Activated CD8-positive, alpha-beta T cell treated with anti-CD3 and anti-CD28 coated beads, Interleukin-2, amount 10 ng/mL, durations not matched to agents 7 days and 5 days (primary cell): ENCODE results near the gene GLIS2. TPM values are rescaled to one million over a fixed set of nuclear protein-coding genes. Genes with fewer than 3 reads are reported as not detected.
A peak's percentile ranks its signal among the peaks of the same experiment; 100 is the strongest.

Experiments used
- ATAC-seq: fragments of 150-1000 bp; cut with Tn5 transposase; one replicate; pipeline ENCODE4 v1.10.0; 2021; ENCODE audit warnings: moderate library complexity
- CTCF ChIA-PET: fragments of 350-600 bp; sonication (Branson Sonifier 250); formaldehyde crosslinking; loops from one replicate; lab custom pipeline; 2021; ENCODE audit warnings: antibody characterized with exemption; lab: Charles Lee
- POLR2A ChIA-PET: fragments of 350-600 bp; sonication (Branson Sonifier 250); formaldehyde crosslinking; loops from one replicate; lab custom pipeline; 2021; ENCODE audit warnings: antibody characterized with exemption; lab: Charles Lee
- DNase-seq: peaks from one replicate; pipeline ENCODE4 v3.0.0-alpha.2; 2020
- H3K27ac Mint-ChIP-seq: one replicate; pipeline ENCODE4 v1.8.0; 2021; ENCODE audit warnings: mild to moderate bottlenecking, mixed read lengths
- H3K27me3 Mint-ChIP-seq: one replicate; pipeline ENCODE4 v1.8.0; 2021; ENCODE audit warnings: low read depth, mixed read lengths
- H3K36me3 Mint-ChIP-seq: one replicate; pipeline ENCODE4 v1.8.0; 2021; ENCODE audit warnings: low read depth, mixed read lengths
- H3K4me1 Mint-ChIP-seq: one replicate; pipeline ENCODE4 v1.8.0; 2021; ENCODE audit warnings: low read depth, mixed read lengths
- H3K4me3 Mint-ChIP-seq: one replicate; pipeline ENCODE4 v1.8.0; 2021; ENCODE audit warnings: mild to moderate bottlenecking, mixed read lengths
- H3K9me3 Mint-ChIP-seq: one replicate; pipeline ENCODE4 v1.8.0; 2022; ENCODE audit warnings: mixed read lengths; ENCODE audit not compliant: insufficient read depth
- total RNA-seq, 2 experiments: library from RNA; stranded (reverse); gene quantifications; one replicate each; pipeline ENCODE4 v1.2.3, GENCODE V29; 2021

The GLIS2 gene
- total RNA-seq, 2 experiments from 2014 or later: 0.16 TPM

- H3K4me1 Mint-ChIP-seq: peaks cover 24% of the 10 kb centered on the region
- ChIA-PET POLR2A (no interaction called here), CTCF (interaction anchor here (1.2 to 1.6 kb wide), 2 partner anchors 10 to 13 kb away, joined by 4 to 5 read pairs; no protein-coding TSS in a partner anchor)
- H3K27me3 Mint-ChIP-seq: peaks cover 2% of the 10 kb centered on the region
- DNase-seq (no peak), ATAC-seq (no peak)
- no peaks in the 10 kb centered on the region for H3K9me3 Mint-ChIP-seq
- H3K36me3 Mint-ChIP-seq: no peaks in the 10 kb centered on the region
- no peak overlapping the region for H3K27ac Mint-ChIP-seq
- no peak overlapping the region for H3K4me3 Mint-ChIP-seq
Measured at GRCh38 chr16:4322121-4323052, 6.5 kb downstream of the GLIS2 start.

GRCh38 chr16:4323071-4323844, 7.4 kb downstream of the GLIS2 start:
- Mint-ChIP-seq H3K4me1 (peaks cover 23% of the 10 kb centered on the region), H3K27me3 (no peaks in the 10 kb centered on the region), H3K4me3 (no peak overlapping the region), H3K9me3 (no peaks in the 10 kb centered on the region), H3K36me3 (no peaks in the 10 kb centered on the region), H3K27ac (no peak overlapping the region)
- no peak for DNase-seq
- ChIA-PET POLR2A (interaction anchor here (0.6 kb wide), 1 partner anchor 12 kb away, joined by 3 read pairs; no protein-coding TSS in a partner anchor), CTCF (interaction anchor here (1.2 kb wide), 1 partner anchor 14 kb away, joined by 5 read pairs; no protein-coding TSS in a partner anchor)
- no peak for ATAC-seq

- peaks cover 19% of the 10 kb centered on the region for H3K4me1 Mint-ChIP-seq
- DNase-seq: no peak
- CTCF ChIA-PET: interaction anchor here (1.2 kb wide), 1 partner anchor 15 kb away, joined by 5 read pairs; no protein-coding TSS in a partner anchor
- H3K9me3 Mint-ChIP-seq: no peaks in the 10 kb centered on the region
- ATAC-seq: no peak
- no peaks in the 10 kb centered on the region for H3K36me3 Mint-ChIP-seq
- POLR2A ChIA-PET: interaction anchor here (0.6 kb wide), 1 partner anchor 13 kb away, joined by 3 read pairs; no protein-coding TSS in a partner anchor
- no peak overlapping the region for H3K4me3 Mint-ChIP-seq
- no peak overlapping the region for H3K27ac Mint-ChIP-seq
- no peaks in the 10 kb centered on the region for H3K27me3 Mint-ChIP-seq
Measured at GRCh38 chr16:4323845-4324488, 8.1 kb downstream of the GLIS2 start.

- Mint-ChIP-seq H3K27ac (no peak overlapping the region), H3K4me3 (no peak overlapping the region), H3K36me3 (no peaks in the 10 kb centered on the region), H3K4me1 (peaks cover 12% of the 10 kb centered on the region), H3K27me3 (no peaks in the 10 kb centered on the region), H3K9me3 (no peaks in the 10 kb centered on the region)
- ATAC-seq (no peak), DNase-seq (no peak)
- POLR2A ChIA-PET: no interaction called here
- CTCF ChIA-PET: no interaction called here
Measured at GRCh38 chr16:4324492-4325252, 8.8 kb downstream of the GLIS2 start.

- Mint-ChIP-seq H3K36me3 (no peaks in the 10 kb centered on the region), H3K27ac (no peak overlapping the region), H3K9me3 (no peaks in the 10 kb centered on the region), H3K27me3 (no peaks in the 10 kb centered on the region), H3K4me3 (no peak overlapping the region), H3K4me1 (peaks cover 9% of the 10 kb centered on the region)
- POLR2A ChIA-PET: no interaction called here
- DNase-seq (no peak), ATAC-seq (no peak)
- CTCF ChIA-PET: no interaction called here
Measured at GRCh38 chr16:4325253-4325758, 9.4 kb downstream of the GLIS2 start.

GRCh38 chr16:4327386-4328045, 11.6 kb downstream of the GLIS2 start:
- DNase-seq (no peak), ATAC-seq (peak; percentile 32)
- H3K4me1 Mint-ChIP-seq: peaks cover 9% of the 10 kb centered on the region
- CTCF ChIA-PET: interaction anchor here (0.8 to 4.0 kb wide), 16 partner anchors 13 to 345 kb away, joined by 3 to 30 read pairs (median 6); partner anchors contain the start of genes PAM16 and TFAP4
- no peaks in the 10 kb centered on the region for H3K27me3 Mint-ChIP-seq
- POLR2A ChIA-PET: interaction anchor here (0.9 to 1.0 kb wide), 2 partner anchors 16 to 23 kb away, joined by 3 read pairs; partner anchors contain the start of gene PAM16
- H3K36me3 Mint-ChIP-seq: no peaks in the 10 kb centered on the region
- H3K4me3 Mint-ChIP-seq: peak overlapping the region; percentile 48
- H3K9me3 Mint-ChIP-seq: no peaks in the 10 kb centered on the region
- H3K27ac Mint-ChIP-seq: no peak overlapping the region

- POLR2A ChIA-PET: interaction anchor here (0.9 to 1.0 kb wide), 2 partner anchors 16 to 23 kb away, joined by 3 read pairs; partner anchors contain the start of gene PAM16
- CTCF ChIA-PET: interaction anchor here (0.6 to 4.0 kb wide), 16 partner anchors 13 to 345 kb away, joined by 3 to 30 read pairs (median 6); partner anchors contain the start of genes PAM16 and TFAP4
- Mint-ChIP-seq H3K36me3 (no peaks in the 10 kb centered on the region), H3K27ac (no peak overlapping the region), H3K27me3 (no peaks in the 10 kb centered on the region), H3K9me3 (no peaks in the 10 kb centered on the region), H3K4me3 (peak overlapping the region; percentile 48), H3K4me1 (peaks cover 9% of the 10 kb centered on the region)
- ATAC-seq: peak; percentile 74
- DNase-seq: peak; percentile 69
Measured at GRCh38 chr16:4328046-4328781, 12.3 kb downstream of the GLIS2 start.

GRCh38 chr16:4328782-4329775, 13.2 kb downstream of the GLIS2 start:
- ATAC-seq: no peak
- H3K27me3 Mint-ChIP-seq: no peaks in the 10 kb centered on the region
- H3K9me3 Mint-ChIP-seq: no peaks in the 10 kb centered on the region
- H3K27ac Mint-ChIP-seq: no peak overlapping the region
- ChIA-PET POLR2A (interaction anchor here (1.0 kb wide), 1 partner anchor 17 kb away, joined by 3 read pairs; no protein-coding TSS in a partner anchor), CTCF (interaction anchor here (0.6 to 4.1 kb wide), 19 partner anchors 12 to 222 kb away, joined by 3 to 35 read pairs (median 5); partner anchors contain the start of genes PAM16 and TFAP4)
- no peak overlapping the region for H3K4me3 Mint-ChIP-seq
- no peaks in the 10 kb centered on the region for H3K36me3 Mint-ChIP-seq
- DNase-seq: no peak
- peaks cover 9% of the 10 kb centered on the region for H3K4me1 Mint-ChIP-seq
